Left hindlimb (tissue), 1 donor: ENCODE data around the gene TOX2.

Experiments
- DNase-seq: peaks from one replicate; pipeline ENCODE4 v3.0.0-alpha.2; 2018

Gene TOX2

GRCh38 chr20:43982016-43982415 is 67.4 kb downstream of the TOX2 start:
- DNase-seq, result no peak

- no peak for DNase-seq
Measured at GRCh38 chr20:43982886-43983285, 68.2 kb downstream of the TOX2 start.

GRCh38 chr20:43983359-43983758 is 68.7 kb downstream of the TOX2 start:
- no peak for DNase-seq

DNA sequence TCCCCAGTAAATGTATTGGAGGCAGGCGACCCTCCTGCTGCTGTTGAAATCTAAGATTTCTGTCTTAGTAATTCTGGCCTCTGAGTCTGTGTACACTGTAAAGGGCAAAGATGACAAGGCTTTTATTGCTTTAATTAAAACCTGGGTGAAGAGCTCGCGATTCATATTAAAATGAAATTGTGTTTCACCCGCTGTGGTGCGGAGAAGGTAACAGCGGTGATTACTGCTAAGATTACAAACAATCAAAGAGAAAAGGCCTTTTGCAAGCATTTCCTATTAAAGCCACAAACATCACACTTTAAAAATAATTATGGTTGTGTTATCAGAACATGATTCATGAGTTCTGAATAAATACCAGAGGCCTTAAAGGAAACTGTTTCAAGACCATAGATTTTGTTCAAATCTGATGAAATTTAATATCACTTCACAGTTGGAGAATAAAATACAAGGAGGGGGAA is 69.3 kb downstream of the TOX2 start:
- DNase-seq, result no peak

DNA sequence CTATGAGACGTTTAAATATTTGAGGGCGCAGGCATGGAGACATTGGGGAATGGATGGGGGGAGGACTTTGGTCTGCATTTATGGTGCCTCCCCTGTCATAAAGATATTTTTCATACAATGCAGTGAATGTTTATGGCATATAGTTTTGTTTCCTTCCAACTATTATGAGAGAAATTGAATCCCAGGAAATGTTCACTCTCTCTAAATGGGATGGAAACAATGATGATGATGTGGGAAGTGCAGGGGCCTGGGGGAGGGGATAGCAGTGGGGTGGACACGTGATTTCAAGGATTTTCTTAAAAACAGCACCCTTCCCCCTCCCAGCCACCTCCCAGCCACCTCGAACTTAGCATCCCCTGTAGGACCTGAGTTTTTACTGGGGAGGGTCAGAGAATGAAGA is 69.9 kb downstream of the TOX2 start:
- DNase-seq, result no peak

GRCh38 chr20:43985121-43985520 is 70.5 kb downstream of the TOX2 start:
- no peak for DNase-seq

GRCh38 chr20:43985608-43986316 is 71.1 kb downstream of the TOX2 start:
- no peak for DNase-seq

DNA sequence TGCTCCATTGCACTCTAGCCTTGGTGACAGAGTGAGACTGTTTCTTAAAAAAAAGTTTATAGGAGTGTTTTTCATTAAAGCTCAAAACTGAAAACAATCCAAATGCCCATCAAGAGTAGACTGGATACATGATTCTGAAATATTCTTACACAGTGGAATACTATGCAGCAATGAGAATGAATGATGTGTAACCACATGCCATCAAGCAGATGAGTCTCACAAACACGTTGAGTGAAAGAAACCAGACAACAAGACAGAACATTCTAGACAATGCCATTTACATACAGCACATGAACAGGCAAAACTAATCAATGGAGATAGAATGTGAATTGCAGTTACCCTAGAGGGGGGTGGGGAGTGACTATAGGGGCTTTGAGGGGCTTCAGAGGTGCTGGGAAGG is 72.4 kb downstream of the TOX2 start:
- DNase-seq, result no peak

GRCh38 chr20:43987531-43987930 is 72.9 kb downstream of the TOX2 start:
- no peak for DNase-seq

DNA sequence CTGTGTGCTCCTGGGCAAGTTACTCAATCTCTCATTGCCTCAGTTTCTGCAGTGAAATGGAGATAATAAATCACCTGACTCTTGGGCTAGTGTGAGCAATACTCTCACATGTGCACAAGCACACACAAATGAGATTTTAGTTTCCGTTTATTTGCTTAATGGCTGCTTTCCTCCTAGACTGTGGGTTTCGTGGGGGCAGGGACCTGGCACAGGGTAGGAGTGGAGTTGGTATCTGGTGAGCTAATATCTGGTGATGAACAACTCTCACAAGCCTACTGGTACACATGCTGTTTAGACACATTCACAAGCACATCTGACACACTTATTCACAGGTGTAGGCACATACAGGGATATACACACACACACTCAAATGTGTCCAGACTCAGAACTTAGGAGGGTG is 73.8 kb downstream of the TOX2 start:
- no peak for DNase-seq

DNA sequence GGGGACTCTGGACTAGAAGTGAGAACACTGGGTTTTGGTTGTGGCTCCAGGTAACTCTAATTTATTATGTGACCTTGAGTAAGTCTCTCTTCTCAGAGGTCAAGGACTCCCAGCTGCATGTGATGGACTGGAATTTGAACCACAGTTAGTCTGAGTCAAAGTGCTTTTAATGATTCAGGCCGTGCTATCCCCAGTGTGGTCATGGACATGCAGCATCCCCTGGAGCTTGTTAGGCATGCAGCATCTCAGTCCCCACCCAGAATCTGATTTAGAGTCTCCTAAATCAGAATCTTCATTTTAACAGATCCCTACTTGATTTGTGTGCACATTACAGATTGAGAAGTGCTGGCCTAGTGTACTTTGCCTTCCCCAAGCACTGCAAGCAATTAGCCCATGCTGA is 74.2 kb downstream of the TOX2 start:
- no peak for DNase-seq

DNA sequence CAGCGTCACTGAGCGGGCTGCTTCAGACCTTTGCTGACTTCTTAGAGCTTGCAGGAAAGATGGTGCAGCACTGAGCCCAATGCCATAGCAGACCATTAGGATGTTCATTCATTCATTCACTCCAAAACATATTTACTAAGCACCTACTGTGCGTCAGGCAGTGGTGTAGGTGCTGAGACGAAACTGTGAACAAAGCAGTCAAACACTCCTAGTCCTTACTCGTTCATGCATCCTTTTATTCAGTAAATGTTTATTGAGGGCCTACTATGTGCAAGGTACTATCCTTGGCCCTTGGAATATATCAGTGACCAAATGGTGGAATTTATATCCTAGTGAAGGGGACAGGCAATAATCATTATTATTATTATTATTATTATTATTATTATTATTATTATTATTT is 76.6 kb downstream of the TOX2 start:
- DNase-seq, result no peak

- DNase-seq, result no peak
Measured at GRCh38 chr20:43991982-43992381, 77.3 kb downstream of the TOX2 start.

GRCh38 chr20:43992885-43993284 is 78.2 kb downstream of the TOX2 start:
- DNase-seq, result no peak

GRCh38 chr20:43993560-43993959 is 78.9 kb downstream of the TOX2 start:
- no peak for DNase-seq

DNA sequence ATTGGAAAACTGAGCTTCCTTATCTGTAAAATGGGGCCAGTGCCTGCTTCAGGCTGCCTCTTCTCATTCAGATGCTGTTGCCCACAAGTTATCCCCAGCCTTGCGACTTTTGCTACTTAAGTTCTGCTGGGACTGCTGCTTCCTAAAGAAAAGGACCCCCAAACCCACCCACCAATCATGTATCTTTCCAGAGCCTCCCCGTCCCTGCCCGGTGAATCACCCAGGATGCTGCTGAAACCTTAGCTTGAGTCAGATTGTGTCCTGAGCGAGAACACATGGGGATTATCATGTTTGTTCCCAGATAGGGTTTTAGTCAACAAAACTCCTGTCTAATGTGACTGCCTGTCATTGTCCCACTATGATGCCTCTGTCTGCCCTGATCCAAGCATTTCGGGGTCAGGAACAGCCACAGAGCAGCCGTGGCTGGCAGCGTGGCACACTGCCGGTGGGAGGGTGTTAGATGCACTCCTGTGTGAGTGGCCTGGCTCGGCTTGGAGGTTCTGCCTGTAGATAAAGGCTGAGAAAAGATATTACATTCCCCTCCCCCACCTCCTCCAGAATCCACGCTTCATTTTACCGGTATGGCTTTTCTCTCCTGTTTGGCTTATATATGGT is 79.9 kb downstream of the TOX2 start:
- no peak for DNase-seq

- no peak for DNase-seq
Measured at GRCh38 chr20:43995645-43996044, 81.0 kb downstream of the TOX2 start.

GRCh38 chr20:43996240-43996930 is 81.7 kb downstream of the TOX2 start:
- DNase-seq, result no peak

GRCh38 chr20:43999848-44000247 is 85.2 kb downstream of the TOX2 start:
- no peak for DNase-seq

GRCh38 chr20:44001667-44002596 is 87.3 kb downstream of the TOX2 start:
- DNase-seq, result no peak

DNA sequence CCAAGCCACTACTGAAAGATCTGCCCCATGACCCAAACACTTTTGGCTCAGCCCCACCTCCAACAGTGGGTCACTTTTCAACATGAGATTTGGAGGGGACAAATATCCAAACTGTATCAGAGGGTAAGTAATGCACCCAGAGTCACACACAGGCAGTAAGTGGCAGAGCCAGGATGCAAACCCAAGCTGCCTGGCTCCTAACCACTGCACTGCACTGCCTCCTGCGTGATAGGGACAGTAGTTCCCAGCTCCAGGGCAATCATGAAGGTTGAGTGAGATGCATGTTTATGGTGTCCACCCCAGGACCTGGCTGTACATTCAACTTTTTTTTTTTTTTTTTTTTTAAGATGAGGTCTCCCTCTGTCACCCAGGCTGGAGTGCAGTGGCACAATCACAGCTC is 88.2 kb downstream of the TOX2 start:
- no peak for DNase-seq

- DNase-seq, result no peak
Measured at GRCh38 chr20:44003609-44004008, 89.0 kb downstream of the TOX2 start.

GRCh38 chr20:44004306-44004915 is 89.8 kb downstream of the TOX2 start:
- DNase-seq, result no peak
